Adrenal gland (tissue), 12 donors: ENCODE results near the gene AGBL5. TPM values are rescaled to one million over a fixed set of nuclear protein-coding genes. Genes with fewer than 3 reads are reported as not detected.
A peak's percentile ranks its signal among the peaks of the same experiment; 100 is the strongest.

ENCODE experiments used
- DNase-seq, 7 donors: peaks; one replicate each; pipeline ENCODE4 v3.0.0-alpha.2; 2019 to 2020
- H3K27ac ChIP-seq, 5 donors: fragments of 200-600 bp; sonication (generic) in 4 of 5; 1 replicate in 3 of 5; 2 replicates in 2 of 5; pipeline versions ENCODE4 v1.5.1 to v1.8.0; 2016 to 2020; ENCODE audit warnings: mild to moderate bottlenecking in 1 of 5
- H3K27me3 ChIP-seq: fragments of 200-600 bp; 2 replicates; pipeline ENCODE4 v1.8.0; 2021
- H3K36me3 ChIP-seq, 2 donors: fragments of 200-600 bp; replicated peaks in 1 of 2; 1 replicate in 1 of 2; 2 replicates in 1 of 2; pipeline versions ENCODE4 v1.5.1 to v1.8.0; 2018 to 2022
- H3K4me1 ChIP-seq, 2 donors: fragments of 200-600 bp; replicated peaks in 1 of 2; 1 replicate in 1 of 2; 2 replicates in 1 of 2; pipeline versions ENCODE4 v1.5.1 to v1.8.0; 2018 to 2021
- H3K4me3 ChIP-seq, 4 donors: fragments of 200-600 bp; sonication (generic) in 3 of 4; one replicate each; pipeline ENCODE4 v1.5.1; 2016 to 2018
- H3K9me3 ChIP-seq, 3 donors: fragments of 200-600 bp; sonication (generic) in 1 of 3; replicated peaks in 1 of 3; 1 replicate in 2 of 3; 2 replicates in 1 of 3; pipeline versions ENCODE4 v1.5.1 to v1.8.0; 2016 to 2021
- POLR2A ChIP-seq, 2 donors: fragments of 450-650 bp; IDR thresholded peaks; one replicate each; pipeline ENCODE4 v1.6.1; 2017; ENCODE audit warnings: antibody characterized with exemption in 2 of 2, mild to moderate bottlenecking in 2 of 2, moderate library complexity in 1 of 2
- WGBS, 4 donors: extraction: QIAGEN DNeasy Blood & Tissue Kit in 2 of 4; methylation state at CpG; one replicate each; pipeline versions ENCODE4 v1.1.5 to v1.1.7; 2013 to 2017; 5-methylcytosine and 5-hydroxymethylcytosine counted together
- intact Hi-C, 2 donors: fragments of 100-400 bp; cut with DNase I; formaldehyde crosslinking; loops; one replicate each; pipeline versions ENCODE4 v1.14.1 to v1.15.0; 2022 to 2023
- polyA plus RNA-seq, 3 donors: library from polyadenylated mRNA; stranded (reverse); fragments of 200-250 nt in 2 of 3; fragments of 350-450 nt in 1 of 3; fragmentation: Illumina TruSeq in 1 of 3; extraction: RNeasy Lipid Tissue Mini Kit (QIAGEN cat#74804) in 1 of 3; gene quantifications; one replicate each; pipeline ENCODE4 v1.2.3, GENCODE V29; 2013 to 2014
- total RNA-seq, 9 donors: library from RNA; depleted of rRNA in 4 of 9; stranded (reverse); fragments of >200 nt in 4 of 9; fragments of 120-200 nt in 1 of 9; fragmentation: NEBNext Ultra II Directional in 1 of 9; extraction: Animal tissue kit (Norgen Biotek cat#: 25700) in 1 of 9; gene quantifications; one replicate each; pipeline versions ENCODE4 v1.1.0 to v1.2.4, GENCODE V29; 2013 to 2023
- TF ChIP-seq, protein P1 (sequence below), 6 experiments: fragments of 450-650 bp in 4 of 6; fragments of 200-600 bp in 2 of 6; sonication (generic) in 1 of 6; IDR thresholded peaks; 1 replicate in 5 of 6; 2 replicates in 1 of 6; pipeline versions ENCODE4 v1.5.1 to v1.8.0; 2016 to 2021; ENCODE audit warnings: antibody characterized with exemption in 6 of 6, mild to moderate bottlenecking in 2 of 6, moderate library complexity in 1 of 6
- donor health status: healthy with polysubstance abuse.
- donor health status: Bipolar disorder and iron deficiency.
- donor health status: DM: yes; HTN: yes; CAD: no.
- donor health status: DM: no; HTN: no; CAD: no.
- donor health status: DM: no; HTN: no; CAD: no.
- donor health status: DM: yes; HTN: yes; CAD: no.

The AGBL5 gene
- total and polyA plus RNA-seq, 12 donors, result 21.2 to 42.4 (median 30.6) TPM

DNA sequence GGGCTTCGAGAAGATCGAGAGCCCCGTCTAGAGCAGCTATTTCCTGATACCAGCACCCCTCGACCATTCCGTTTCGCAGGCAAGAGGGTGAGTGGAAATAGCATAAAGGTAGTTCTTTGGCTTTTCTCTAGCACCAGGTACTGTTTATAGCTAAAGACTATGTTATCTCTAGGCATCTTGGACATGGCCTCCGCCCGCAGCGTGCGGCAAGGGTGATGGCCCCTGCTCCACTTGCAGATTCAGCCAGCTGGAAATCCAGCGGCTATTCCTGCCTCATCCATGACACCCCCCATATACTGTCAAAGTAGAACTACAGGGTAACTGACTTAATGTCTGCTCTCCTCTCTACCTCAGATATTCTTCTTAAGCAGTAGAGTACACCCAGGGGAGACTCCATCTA is 3.3 kb downstream of the AGBL5 start:
- H3K36me3 ChIP-seq, result peaks cover 0 to 52% of the 10 kb centered on the region in 2 donors
- H3K4me1 ChIP-seq, result peaks cover 9 to 22% of the 10 kb centered on the region in 2 donors
- intact Hi-C loops, result no loop called here
- DNase-seq, result no peak
- no peaks in the 10 kb centered on the region for H3K9me3 ChIP-seq
- no peak overlapping the region for H3K27ac ChIP-seq
- TF ChIP-seq, protein P1, sequence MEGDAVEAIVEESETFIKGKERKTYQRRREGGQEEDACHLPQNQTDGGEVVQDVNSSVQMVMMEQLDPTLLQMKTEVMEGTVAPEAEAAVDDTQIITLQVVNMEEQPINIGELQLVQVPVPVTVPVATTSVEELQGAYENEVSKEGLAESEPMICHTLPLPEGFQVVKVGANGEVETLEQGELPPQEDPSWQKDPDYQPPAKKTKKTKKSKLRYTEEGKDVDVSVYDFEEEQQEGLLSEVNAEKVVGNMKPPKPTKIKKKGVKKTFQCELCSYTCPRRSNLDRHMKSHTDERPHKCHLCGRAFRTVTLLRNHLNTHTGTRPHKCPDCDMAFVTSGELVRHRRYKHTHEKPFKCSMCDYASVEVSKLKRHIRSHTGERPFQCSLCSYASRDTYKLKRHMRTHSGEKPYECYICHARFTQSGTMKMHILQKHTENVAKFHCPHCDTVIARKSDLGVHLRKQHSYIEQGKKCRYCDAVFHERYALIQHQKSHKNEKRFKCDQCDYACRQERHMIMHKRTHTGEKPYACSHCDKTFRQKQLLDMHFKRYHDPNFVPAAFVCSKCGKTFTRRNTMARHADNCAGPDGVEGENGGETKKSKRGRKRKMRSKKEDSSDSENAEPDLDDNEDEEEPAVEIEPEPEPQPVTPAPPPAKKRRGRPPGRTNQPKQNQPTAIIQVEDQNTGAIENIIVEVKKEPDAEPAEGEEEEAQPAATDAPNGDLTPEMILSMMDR (IDR thresholded peaks at IDR 0.05), result no peak
- no peak for TF ChIP-seq POLR2A (IDR thresholded peaks at IDR 0.05)
- WGBS, 4 donors, result 94 to 96% (median 96%) methylated on average over 11 of the region's 11 CpGs
- no peaks in the 10 kb centered on the region for H3K27me3 ChIP-seq
- H3K4me3 ChIP-seq, result no peak overlapping the region

- no peak overlapping the region for H3K4me3 ChIP-seq
- no peak overlapping the region for H3K27ac ChIP-seq
- TF ChIP-seq, protein P1 (IDR thresholded peaks at IDR 0.05), result no peak
- no peak for TF ChIP-seq POLR2A (IDR thresholded peaks at IDR 0.05)
- no peak for DNase-seq
- WGBS, 4 donors, result 95 to 96% (median 96%) methylated on average over 6 of the region's 6 CpGs
- no peaks in the 10 kb centered on the region for H3K27me3 ChIP-seq
- intact Hi-C loops, result no loop called here
- peaks cover 0 to 52% of the 10 kb centered on the region in 2 donors for H3K36me3 ChIP-seq
- H3K4me1 ChIP-seq, result peaks cover 9 to 21% of the 10 kb centered on the region in 2 donors
- H3K9me3 ChIP-seq, result no peaks in the 10 kb centered on the region
Observed at GRCh38 chr2:27057184-27057583, 5.7 kb downstream of the AGBL5 start.

GRCh38 chr2:27058210-27058609 is 6.7 kb downstream of the AGBL5 start:
- TF ChIP-seq, protein P1 (IDR thresholded peaks at IDR 0.05), result no peak
- TF ChIP-seq POLR2A (IDR thresholded peaks at IDR 0.05), result no peak
- 91 to 98% (median 94%) methylated on average over 6 to 10 of the region's 10 CpGs for WGBS, 4 donors
- no peaks in the 10 kb centered on the region for H3K27me3 ChIP-seq
- peaks cover 0 to 52% of the 10 kb centered on the region in 2 donors for H3K36me3 ChIP-seq
- no peaks in the 10 kb centered on the region for H3K9me3 ChIP-seq
- no peak overlapping the region for H3K4me3 ChIP-seq
- no peak for DNase-seq
- peaks cover 11 to 18% of the 10 kb centered on the region in 2 donors for H3K4me1 ChIP-seq
- intact Hi-C loops, result no loop called here
- H3K27ac ChIP-seq, result peak overlapping the region in 1 of 5 donors; percentile 79

GRCh38 chr2:27059141-27059820 is 7.8 kb downstream of the AGBL5 start:
- intact Hi-C loops, result no loop called here
- TF ChIP-seq POLR2A (IDR thresholded peaks at IDR 0.05), result no peak
- TF ChIP-seq, protein P1 (IDR thresholded peaks at IDR 0.05), result peak in 2 of 6 experiments; percentile 18 to 30
- H3K9me3 ChIP-seq, result no peaks in the 10 kb centered on the region
- 31 to 48% (median 39%) methylated on average over 11 to 15 of the region's 15 CpGs for WGBS, 4 donors
- peak overlapping the region in 4 of 5 donors; percentile 59 to 79 (median 67) for H3K27ac ChIP-seq
- peaks cover 19 to 26% of the 10 kb centered on the region in 2 donors for H3K4me1 ChIP-seq
- DNase-seq, result peak in 6 of 7 donors; percentile 77 to 90 (median 84)
- peaks cover 0 to 41% of the 10 kb centered on the region in 2 donors for H3K36me3 ChIP-seq
- H3K27me3 ChIP-seq, result no peaks in the 10 kb centered on the region
- no peak overlapping the region for H3K4me3 ChIP-seq
